ENCODE data around the gene PPHLN1. TPM values are rescaled to one million over a fixed set of nuclear protein-coding genes. Genes with fewer than 3 reads are reported as not detected.

The PPHLN1 gene
- polyA plus RNA-seq, 6 donors from 2014 or later = 152 to 193 (median 174) TPM

- Mint-ChIP-seq H3K4me3 (peak overlapping the region in 2 of 8 donors; percentile 6 to 26), H3K27me3 (no peaks in the 10 kb centered on the region), H3K4me1 (peaks cover 0 to 21% (median 14%) of the 10 kb centered on the region in 3 donors), H3K36me3 (peaks cover 0 to 18% of the 10 kb centered on the region in 2 donors), H3K27ac (peak overlapping the region; percentile 8 to 95 (median 47)), H3K9me3 (peaks cover 0 to 2% (median 0%) of the 10 kb centered on the region in 7 donors)
- DNase-seq = no peak
- peak; percentile 59 to 67 for ATAC-seq (ENCODE audit: low read depth in 2 of 2)
Measured at GRCh38 chr12:42396473-42397259, 70.7 kb downstream of the PPHLN1 start.

GRCh38 chr12:42402821-42403411 lies 76.9 kb downstream of the PPHLN1 start:
- H3K4me3 Mint-ChIP-seq = no peak overlapping the region
- no peaks in the 10 kb centered on the region for H3K27me3 Mint-ChIP-seq
- peaks cover 0 to 3% (median 0%) of the 10 kb centered on the region in 7 donors for H3K9me3 Mint-ChIP-seq
- H3K4me1 Mint-ChIP-seq = peaks cover 3 to 10% (median 9%) of the 10 kb centered on the region in 3 donors
- no peak for ATAC-seq (ENCODE audit: low read depth in 2 of 2)
- H3K36me3 Mint-ChIP-seq = peaks cover 0 to 14% of the 10 kb centered on the region in 2 donors
- DNase-seq = no peak
- H3K27ac Mint-ChIP-seq = peak overlapping the region in 2 of 6 donors; percentile 5 to 51

- no peak for DNase-seq
- Mint-ChIP-seq H3K36me3 (peaks cover 7 to 14% of the 10 kb centered on the region in 2 donors), H3K27me3 (no peaks in the 10 kb centered on the region), H3K4me1 (peaks cover 6 to 22% (median 12%) of the 10 kb centered on the region in 3 donors), H3K9me3 (peaks cover 0 to 3% (median 0%) of the 10 kb centered on the region in 7 donors), H3K4me3 (no peak overlapping the region), H3K27ac (peak overlapping the region in 1 of 6 donors; percentile 16)
- no peak for ATAC-seq (ENCODE audit: low read depth in 2 of 2)
Measured at GRCh38 chr12:42407306-42407705, 81.3 kb downstream of the PPHLN1 start.

- no peak overlapping the region for H3K4me3 Mint-ChIP-seq
- H3K27me3 Mint-ChIP-seq = no peaks in the 10 kb centered on the region
- H3K4me1 Mint-ChIP-seq = peaks cover 12 to 29% (median 14%) of the 10 kb centered on the region in 3 donors
- peak overlapping the region in 4 of 6 donors; percentile 29 to 36 (median 32) for H3K27ac Mint-ChIP-seq
- no peak for ATAC-seq (ENCODE audit: low read depth in 2 of 2)
- peaks cover 7 to 26% of the 10 kb centered on the region in 2 donors for H3K36me3 Mint-ChIP-seq
- H3K9me3 Mint-ChIP-seq = peaks cover 0 to 3% (median 0%) of the 10 kb centered on the region in 7 donors
- no peak for DNase-seq
Measured at GRCh38 chr12:42409471-42409870, 83.5 kb downstream of the PPHLN1 start.

GRCh38 chr12:42410340-42410739 lies 84.4 kb downstream of the PPHLN1 start:
- Mint-ChIP-seq H3K4me3 (no peak overlapping the region), H3K27me3 (no peaks in the 10 kb centered on the region), H3K27ac (no peak overlapping the region), H3K36me3 (peaks cover 7 to 22% of the 10 kb centered on the region in 2 donors), H3K4me1 (peaks cover 10 to 24% (median 12%) of the 10 kb centered on the region in 3 donors), H3K9me3 (peaks cover 0 to 3% (median 0%) of the 10 kb centered on the region in 7 donors)
- no peak for ATAC-seq (ENCODE audit: low read depth in 2 of 2)
- DNase-seq = no peak

GRCh38 chr12:42420395-42420794 lies 94.4 kb downstream of the PPHLN1 start:
- ATAC-seq (ENCODE audit: low read depth in 2 of 2) = no peak
- H3K4me1 Mint-ChIP-seq = peaks cover 36 to 47% (median 46%) of the 10 kb centered on the region in 3 donors

GRCh38 chr12:42421844-42422779 lies 96.1 kb downstream of the PPHLN1 start:
- Mint-ChIP-seq H3K27me3 (no peaks in the 10 kb centered on the region), H3K9me3 (no peaks in the 10 kb centered on the region), H3K4me1 (peaks cover 27 to 34% (median 30%) of the 10 kb centered on the region in 3 donors), H3K36me3 (peaks cover 15 to 16% of the 10 kb centered on the region in 2 donors), H3K27ac (peak overlapping the region in 2 of 6 donors; percentile 39 to 51), H3K4me3 (peak overlapping the region in 1 of 8 donors; percentile 59)
- no peak for ATAC-seq (ENCODE audit: low read depth in 2 of 2)
- DNase-seq = no peak

More at GRCh38 chr12:42420395-42420794, 94.4 kb downstream of the PPHLN1 start:
- Mint-ChIP-seq H3K4me3 (no peak overlapping the region), H3K9me3 (no peaks in the 10 kb centered on the region), H3K36me3 (peaks cover 9 to 16% of the 10 kb centered on the region in 2 donors), H3K27ac (peak overlapping the region in 2 of 6 donors; percentile 39 to 51), H3K27me3 (no peaks in the 10 kb centered on the region)
- DNase-seq = no peak

- H3K27ac Mint-ChIP-seq = no peak overlapping the region
- no peak for DNase-seq
- H3K36me3 Mint-ChIP-seq = peaks cover 21% of the 10 kb centered on the region in 2 donors
- H3K9me3 Mint-ChIP-seq = no peaks in the 10 kb centered on the region
- no peaks in the 10 kb centered on the region for H3K27me3 Mint-ChIP-seq
- H3K4me3 Mint-ChIP-seq = no peak overlapping the region
- ATAC-seq (ENCODE audit: low read depth in 2 of 2) = no peak
- peaks cover 29 to 33% (median 32%) of the 10 kb centered on the region in 3 donors for H3K4me1 Mint-ChIP-seq
Measured at GRCh38 chr12:42422785-42423184, 96.8 kb downstream of the PPHLN1 start.

GRCh38 chr12:42426746-42427145 lies 100.8 kb downstream of the PPHLN1 start:
- ATAC-seq (ENCODE audit: low read depth in 2 of 2) (no peak), DNase-seq (no peak)
- peaks cover 10 to 19% (median 13%) of the 10 kb centered on the region in 3 donors for H3K4me1 Mint-ChIP-seq
- peaks cover 17 to 23% of the 10 kb centered on the region in 2 donors for H3K36me3 Mint-ChIP-seq
- H3K4me3 Mint-ChIP-seq = no peak overlapping the region
- no peaks in the 10 kb centered on the region for H3K27me3 Mint-ChIP-seq
- peak overlapping the region in 1 of 6 donors; percentile 21 for H3K27ac Mint-ChIP-seq
- H3K9me3 Mint-ChIP-seq = no peaks in the 10 kb centered on the region

- no peaks in the 10 kb centered on the region for H3K9me3 Mint-ChIP-seq
- no peak overlapping the region for H3K27ac Mint-ChIP-seq
- DNase-seq (no peak), ATAC-seq (ENCODE audit: low read depth in 2 of 2) (no peak)
- no peaks in the 10 kb centered on the region for H3K27me3 Mint-ChIP-seq
- peaks cover 5 to 19% (median 8%) of the 10 kb centered on the region in 3 donors for H3K4me1 Mint-ChIP-seq
- H3K4me3 Mint-ChIP-seq = no peak overlapping the region
- peaks cover 24 to 31% of the 10 kb centered on the region in 2 donors for H3K36me3 Mint-ChIP-seq
Measured at GRCh38 chr12:42428850-42429249, 102.9 kb downstream of the PPHLN1 start.

GRCh38 chr12:42432517-42433140 lies 106.7 kb downstream of the PPHLN1 start:
- peaks cover 0 to 16% (median 11%) of the 10 kb centered on the region in 3 donors for H3K4me1 Mint-ChIP-seq
- H3K27me3 Mint-ChIP-seq = no peaks in the 10 kb centered on the region
- H3K9me3 Mint-ChIP-seq = no peaks in the 10 kb centered on the region
- no peak overlapping the region for H3K4me3 Mint-ChIP-seq
- ATAC-seq (ENCODE audit: low read depth in 2 of 2) = no peak
- H3K36me3 Mint-ChIP-seq = peaks cover 13 to 15% of the 10 kb centered on the region in 2 donors
- DNase-seq = no peak
- peak overlapping the region in 3 of 6 donors; percentile 13 to 90 (median 72) for H3K27ac Mint-ChIP-seq

- no peak overlapping the region for H3K4me3 Mint-ChIP-seq
- no peak overlapping the region for H3K27ac Mint-ChIP-seq
- peaks cover 0 to 30% (median 19%) of the 10 kb centered on the region in 7 donors for H3K9me3 Mint-ChIP-seq
- H3K4me1 Mint-ChIP-seq = peaks cover 0 to 8% (median 2%) of the 10 kb centered on the region in 3 donors
- H3K27me3 Mint-ChIP-seq = no peaks in the 10 kb centered on the region
- no peak for DNase-seq
- peaks cover 25 to 46% of the 10 kb centered on the region in 2 donors for H3K36me3 Mint-ChIP-seq
- no peak for ATAC-seq (ENCODE audit: low read depth in 2 of 2)
Measured at GRCh38 chr12:42440608-42441007, 114.6 kb downstream of the PPHLN1 start.
